ENCODE measurements around the gene ATG9A.
"Not testable (repeated sequence)": the region's sequence is repeated elsewhere in the genome, so short reads cannot be mapped to it uniquely, and the experiment has no call there.

Gene ATG9A

DNA sequence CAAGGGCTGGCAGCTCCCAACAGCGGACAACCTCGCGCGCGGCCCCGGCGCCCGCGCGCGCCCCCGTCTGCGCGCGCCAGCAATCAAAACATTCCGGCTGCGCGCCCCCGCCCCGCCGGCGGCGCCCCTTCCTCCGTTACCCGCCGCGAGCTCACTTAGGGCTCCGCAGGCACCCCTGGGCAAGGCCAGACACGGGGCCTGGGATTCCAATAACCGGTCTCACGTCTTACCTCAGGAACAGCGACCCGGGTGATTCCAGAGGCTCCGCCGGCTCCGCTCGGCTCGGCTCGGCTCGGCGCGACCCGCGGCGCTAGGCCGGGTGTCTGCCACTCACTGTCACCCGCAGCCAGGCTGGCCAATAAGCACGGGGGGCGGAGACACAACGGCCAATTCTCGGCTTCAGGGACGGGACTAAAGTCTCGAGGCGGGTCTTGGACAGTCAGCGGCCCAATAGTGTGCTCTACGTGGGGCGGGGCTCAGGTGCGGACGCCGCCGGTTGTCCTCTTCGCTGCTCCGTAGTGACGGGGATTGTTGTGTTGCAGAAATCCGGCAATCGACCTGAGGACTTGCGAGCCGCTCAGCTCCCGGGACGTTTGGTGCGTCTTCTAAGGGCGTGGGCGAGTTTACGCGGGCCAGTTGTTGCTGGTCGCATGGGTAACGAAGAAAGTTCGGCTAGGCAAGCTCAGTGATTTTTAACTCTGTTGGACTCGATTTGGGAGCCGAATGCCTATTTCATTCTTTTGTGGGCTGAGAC, at the start of gene ATG9A, which contains the start of gene ANKZF1:
Gene ATG9A, minus strand, starts transcription at position 332 of the 754 bp plus-strand sequence. CDS start 1,612 bp downstream, outside the sequence.
Gene ANKZF1, plus strand, starts transcription at position 502 of the 754 bp plus-strand sequence. CDS start 452 bp downstream, outside the sequence.
- DNase-seq: peak; percentile 99

- DNase-seq: no peak
These were observed 49.3 kb upstream of the ATG9A start for GRCh38 chr2:219278655-219279150.

DNA sequence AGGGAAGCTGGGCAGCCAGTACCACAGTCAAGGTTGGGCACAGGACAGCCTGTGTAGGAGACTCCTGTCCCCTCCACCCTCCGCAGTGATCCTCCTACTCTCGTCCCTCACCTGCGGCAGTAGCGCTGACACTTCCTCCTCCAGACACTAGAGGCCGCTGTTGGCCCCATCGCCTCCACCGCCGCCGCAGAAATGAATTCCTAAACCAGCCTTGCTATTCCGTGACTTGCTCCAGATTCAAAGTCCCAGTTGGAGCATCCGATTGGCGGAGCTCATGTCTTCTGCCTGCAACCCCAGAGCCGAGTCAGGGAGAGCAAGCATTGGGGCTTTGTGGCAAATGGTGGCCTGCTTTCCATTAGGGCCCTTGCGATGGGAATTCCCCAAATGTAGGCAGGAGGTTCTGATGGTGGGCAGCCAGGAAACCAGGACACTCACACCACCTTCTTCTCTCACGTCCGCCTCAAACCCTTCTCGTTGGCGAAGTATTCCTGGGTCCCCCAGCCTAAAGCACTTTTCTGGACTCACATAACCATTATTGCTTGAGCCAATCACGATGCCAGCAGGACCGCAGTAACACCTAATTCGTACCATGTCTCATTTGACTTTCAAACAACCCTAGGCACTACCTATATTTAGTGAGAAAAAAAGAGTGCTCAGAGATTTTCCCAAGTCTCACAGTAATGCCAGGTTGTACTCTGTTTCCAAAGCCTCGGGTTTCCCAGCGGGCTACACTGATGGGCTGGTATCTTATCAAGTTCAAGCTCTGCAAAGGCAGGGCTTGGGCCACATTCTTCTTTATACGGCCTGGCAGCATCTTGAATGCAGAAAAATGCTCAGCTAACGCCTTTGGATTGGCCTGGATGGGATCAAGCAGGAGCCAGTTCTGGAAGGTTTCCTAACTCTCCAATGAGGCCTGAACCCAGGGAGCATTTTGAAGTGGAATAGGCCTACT, 48.5 kb upstream of the ATG9A start:
- peak; percentile 71 to 77 (median 76) for DNase-seq

GRCh38 chr2:219274361-219274921, 45.0 kb upstream of the ATG9A start:
- DNase-seq: no peak

DNA sequence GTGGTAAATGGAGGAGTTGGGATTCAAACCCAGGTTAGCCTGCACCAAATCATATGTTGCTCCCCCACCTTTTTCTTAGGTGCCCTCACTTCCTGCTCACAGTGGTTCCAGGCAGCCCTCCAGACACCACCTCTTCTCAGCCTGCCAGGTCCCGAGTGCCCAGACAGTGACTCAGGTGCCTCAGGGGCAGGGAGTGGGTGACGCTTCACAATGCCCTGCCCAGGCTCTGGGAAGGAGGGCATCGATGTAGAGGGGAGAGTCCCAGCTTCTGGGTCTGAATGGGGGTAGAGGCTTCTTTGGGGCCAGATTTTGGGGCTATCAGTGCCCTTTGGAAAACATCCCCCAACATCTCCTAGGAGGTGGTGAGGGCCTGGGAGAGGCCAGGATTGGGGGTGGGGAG, 44.5 kb upstream of the ATG9A start:
- DNase-seq: no peak

DNA sequence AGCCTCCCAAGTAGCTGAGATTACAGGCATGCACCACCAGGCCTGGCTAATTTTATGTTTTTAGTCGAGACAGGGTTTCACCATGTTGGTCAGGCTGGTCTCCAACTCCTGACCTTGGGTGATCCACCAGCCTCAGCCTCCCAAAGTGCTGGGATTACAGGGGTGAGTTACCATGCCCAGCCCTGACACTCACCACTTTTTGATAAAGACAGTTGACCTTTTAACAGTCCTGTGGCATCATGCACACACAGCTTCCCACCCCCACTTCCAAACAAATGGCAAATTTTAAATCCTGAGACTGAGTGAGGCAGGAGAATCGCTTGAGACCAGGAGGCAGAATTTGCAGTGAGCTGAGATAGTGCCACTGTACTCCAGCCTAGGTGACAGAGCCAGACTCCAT, 43.6 kb upstream of the ATG9A start:
- DNase-seq: peak; percentile 28 to 46 (median 46)

DNA sequence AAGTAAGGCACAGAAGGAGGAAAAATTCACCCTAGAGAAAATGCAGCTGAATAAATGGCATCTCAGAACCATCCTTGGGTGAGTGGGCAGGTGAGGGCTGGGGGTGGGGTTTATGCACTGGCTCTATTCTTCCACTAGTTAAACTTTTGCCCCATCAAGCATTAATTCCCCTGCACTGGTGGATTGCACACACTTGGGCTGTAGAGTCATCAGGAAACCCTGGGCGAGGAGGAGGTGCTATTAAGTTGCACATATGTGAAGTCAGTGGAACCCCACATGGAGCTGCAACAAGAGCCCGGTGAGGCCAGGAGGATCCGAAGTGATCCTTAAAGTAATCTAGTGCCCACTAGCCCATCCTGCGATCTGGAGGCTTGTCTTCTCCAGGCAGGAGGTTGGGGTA, 42.9 kb upstream of the ATG9A start:
- DNase-seq: peak in 2 of 3 donors; percentile 32 to 44

GRCh38 chr2:219271021-219271420, 41.6 kb upstream of the ATG9A start:
- no peak for DNase-seq

- no peak for DNase-seq
These were observed 40.6 kb upstream of the ATG9A start for GRCh38 chr2:219270055-219270372.

- no peak for DNase-seq
These were observed 40.1 kb upstream of the ATG9A start for GRCh38 chr2:219269362-219270054.

GRCh38 chr2:219268294-219268693, 38.9 kb upstream of the ATG9A start:
- DNase-seq: no peak

- no peak for DNase-seq
These were observed 37.5 kb upstream of the ATG9A start for GRCh38 chr2:219266886-219267285.

DNA sequence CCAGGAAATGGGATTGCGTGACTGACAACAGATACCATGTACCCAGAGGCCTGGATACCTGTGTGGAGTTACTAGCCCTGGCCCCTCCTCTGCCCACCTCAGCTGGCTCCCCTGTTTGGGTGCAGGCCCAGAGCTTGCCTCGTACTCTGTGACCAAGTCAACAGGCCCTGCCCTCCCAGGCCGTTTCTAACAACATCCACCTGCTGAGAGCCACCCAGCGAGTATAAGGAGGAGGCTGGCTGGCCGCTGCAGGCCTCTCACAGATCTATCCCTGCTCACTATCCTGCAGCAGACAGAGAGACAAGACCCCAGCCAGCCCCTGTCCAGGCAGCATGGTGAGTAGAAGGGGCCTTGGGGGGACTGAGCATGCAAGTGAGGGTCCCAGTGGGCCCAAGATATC, 36.8 kb upstream of the ATG9A start:
- no peak for DNase-seq

DNA sequence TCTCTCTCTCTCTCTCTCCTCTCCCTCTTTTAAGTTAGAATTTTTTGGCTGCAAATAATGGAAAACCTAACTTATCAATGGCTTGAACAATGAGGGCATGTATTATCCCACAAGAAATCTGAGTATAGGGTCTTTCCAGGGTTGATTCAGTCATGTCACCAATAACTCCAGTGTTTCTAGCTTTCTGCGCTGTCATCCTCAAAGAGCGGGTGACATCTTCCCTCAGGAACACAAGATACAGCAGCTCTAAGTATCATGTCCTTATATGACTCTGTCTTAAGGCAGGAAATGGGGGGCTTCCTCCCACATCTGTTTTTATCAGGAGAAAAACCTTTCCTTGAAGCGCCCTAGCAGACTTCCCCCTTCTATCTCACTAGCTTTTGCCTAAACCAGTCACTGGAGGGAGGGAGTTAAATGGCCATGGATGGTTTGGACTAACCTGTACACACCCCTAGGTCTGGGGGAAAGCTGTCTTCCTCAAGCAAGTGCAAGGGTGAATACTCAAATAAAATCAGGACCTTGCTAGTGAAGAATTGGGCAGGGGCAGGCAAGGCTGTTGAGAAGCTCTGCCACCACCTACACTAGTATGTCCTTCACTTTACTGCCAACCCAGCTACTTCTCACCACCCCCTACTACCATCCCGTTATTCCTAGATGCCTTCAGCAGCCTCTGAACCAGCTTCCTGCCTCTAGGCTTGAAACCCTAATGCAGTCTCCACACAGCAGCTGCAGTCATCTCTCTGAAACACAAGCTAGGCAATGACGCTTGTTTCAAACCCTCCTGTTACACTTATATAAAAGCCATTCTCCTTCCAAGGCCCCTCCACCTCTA, 31.8 kb upstream of the ATG9A start:
- no peak for DNase-seq

GRCh38 chr2:219258942-219259341, 29.5 kb upstream of the ATG9A start:
- not testable (repeated sequence) for DNase-seq

- DNase-seq: peak; percentile 67 to 82 (median 77)
These were observed 25.3 kb upstream of the ATG9A start for GRCh38 chr2:219254590-219255201.

DNA sequence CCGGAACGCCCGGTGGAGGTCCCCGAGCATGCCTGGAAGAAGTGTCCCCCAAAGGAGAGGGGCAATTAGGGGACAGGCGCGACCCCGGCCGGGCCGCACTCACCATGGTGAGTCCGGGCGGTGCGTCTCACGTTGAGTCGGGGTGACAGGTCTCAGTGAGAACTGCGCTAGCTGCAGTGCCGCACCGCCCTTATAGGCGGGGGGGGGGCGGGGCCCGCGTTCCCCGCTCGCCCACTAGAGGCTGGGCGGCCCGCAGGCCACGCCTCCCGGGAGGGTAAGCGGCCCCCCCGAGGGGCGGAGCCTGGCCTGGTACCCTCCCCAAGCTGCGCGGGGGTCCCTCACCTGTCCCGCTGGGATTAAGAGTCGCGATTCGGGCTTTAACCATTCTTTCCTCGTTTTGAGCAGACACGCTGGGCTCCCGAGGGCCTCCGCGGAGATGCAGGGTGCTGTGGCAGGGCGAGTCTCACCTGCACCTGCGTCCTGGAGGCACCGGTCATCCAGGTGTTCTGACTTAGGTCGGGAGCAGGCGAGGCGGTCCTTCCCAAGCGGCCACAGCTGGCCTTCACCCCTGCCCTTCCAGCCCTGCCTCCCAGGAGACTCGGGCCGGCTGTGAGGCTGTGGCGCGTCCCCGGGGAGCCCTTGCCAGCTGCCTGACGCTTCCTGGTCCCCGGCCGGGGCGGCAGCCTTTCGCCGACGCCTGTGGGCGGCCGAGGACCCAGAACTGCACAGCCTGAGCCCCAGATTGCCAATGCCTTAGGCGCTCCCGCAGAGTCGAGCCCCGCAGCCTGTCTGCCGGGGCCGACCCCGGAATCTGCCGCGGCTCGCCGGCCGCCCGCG, 24.5 kb upstream of the ATG9A start, which contains the start of gene TUBA4A:
Gene TUBA4A, minus strand, starts transcription at position 166 of the 837 bp plus-strand sequence. Its CDS starts 60 bp downstream, at position 106.
- peak; percentile 87 to 96 (median 92) for DNase-seq

- peak in 2 of 3 donors; percentile 39 to 48 for DNase-seq
These were observed 23.7 kb upstream of the ATG9A start, which contains the start of gene TUBA4B for GRCh38 chr2:219252900-219253752. TUBA4B (plus strand) TSS chr2:219253243; CDS start chr2:219253408, 165 bp downstream.

GRCh38 chr2:219252570-219252899, 23.1 kb upstream of the ATG9A start:
- DNase-seq: no peak
